Measurements from ENCODE around the gene RTCA.

RTCA gene

DNA sequence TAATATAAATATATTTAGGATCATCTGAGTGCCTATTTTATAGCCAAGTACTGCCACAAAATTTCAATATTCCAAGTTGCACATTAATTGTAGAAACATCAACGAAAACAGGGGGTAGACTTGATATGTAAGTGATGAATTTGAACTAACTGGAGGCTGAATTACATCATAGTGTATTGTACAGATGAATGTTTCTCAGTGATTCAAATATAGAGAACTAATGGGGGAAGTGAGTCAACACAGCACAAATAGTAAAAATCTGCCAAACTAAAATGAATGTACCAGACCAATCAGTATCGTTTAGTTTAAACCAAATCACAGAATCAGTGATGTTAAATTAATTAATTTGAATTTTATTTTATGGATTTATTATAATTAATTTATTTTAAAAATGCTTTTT, 42.8 kb downstream of the RTCA start:
- no peak overlapping the region for H3K4me3 ChIP-seq (ENCODE audit: low read depth, low read length)
- TF ChIP-seq, protein P1, sequence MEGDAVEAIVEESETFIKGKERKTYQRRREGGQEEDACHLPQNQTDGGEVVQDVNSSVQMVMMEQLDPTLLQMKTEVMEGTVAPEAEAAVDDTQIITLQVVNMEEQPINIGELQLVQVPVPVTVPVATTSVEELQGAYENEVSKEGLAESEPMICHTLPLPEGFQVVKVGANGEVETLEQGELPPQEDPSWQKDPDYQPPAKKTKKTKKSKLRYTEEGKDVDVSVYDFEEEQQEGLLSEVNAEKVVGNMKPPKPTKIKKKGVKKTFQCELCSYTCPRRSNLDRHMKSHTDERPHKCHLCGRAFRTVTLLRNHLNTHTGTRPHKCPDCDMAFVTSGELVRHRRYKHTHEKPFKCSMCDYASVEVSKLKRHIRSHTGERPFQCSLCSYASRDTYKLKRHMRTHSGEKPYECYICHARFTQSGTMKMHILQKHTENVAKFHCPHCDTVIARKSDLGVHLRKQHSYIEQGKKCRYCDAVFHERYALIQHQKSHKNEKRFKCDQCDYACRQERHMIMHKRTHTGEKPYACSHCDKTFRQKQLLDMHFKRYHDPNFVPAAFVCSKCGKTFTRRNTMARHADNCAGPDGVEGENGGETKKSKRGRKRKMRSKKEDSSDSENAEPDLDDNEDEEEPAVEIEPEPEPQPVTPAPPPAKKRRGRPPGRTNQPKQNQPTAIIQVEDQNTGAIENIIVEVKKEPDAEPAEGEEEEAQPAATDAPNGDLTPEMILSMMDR (IDR thresholded peaks at IDR 0.05; ENCODE audit: low read depth, low read length) = no peak

DNA sequence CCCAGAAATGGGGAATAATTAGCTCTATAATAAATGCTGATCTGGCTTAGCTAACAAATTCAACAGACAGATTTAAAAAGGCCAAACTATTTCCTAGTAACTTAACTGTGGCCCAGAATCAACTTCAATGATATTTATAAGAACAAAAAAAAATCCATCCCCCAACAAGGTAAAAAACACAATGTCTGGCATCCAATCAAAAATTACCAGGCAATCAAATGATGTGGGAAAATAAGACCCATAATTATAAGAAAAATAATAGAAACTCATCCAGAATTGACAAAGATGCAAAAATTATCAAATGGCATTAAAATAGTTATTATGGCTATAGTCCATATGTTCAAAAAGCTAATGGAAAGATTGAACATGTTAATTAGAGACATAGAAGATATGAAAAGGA, 43.8 kb downstream of the RTCA start:
- no peak overlapping the region for H3K4me3 ChIP-seq (ENCODE audit: low read depth, low read length)
- TF ChIP-seq, protein P1 (IDR thresholded peaks at IDR 0.05; ENCODE audit: low read depth, low read length) = no peak

DNA sequence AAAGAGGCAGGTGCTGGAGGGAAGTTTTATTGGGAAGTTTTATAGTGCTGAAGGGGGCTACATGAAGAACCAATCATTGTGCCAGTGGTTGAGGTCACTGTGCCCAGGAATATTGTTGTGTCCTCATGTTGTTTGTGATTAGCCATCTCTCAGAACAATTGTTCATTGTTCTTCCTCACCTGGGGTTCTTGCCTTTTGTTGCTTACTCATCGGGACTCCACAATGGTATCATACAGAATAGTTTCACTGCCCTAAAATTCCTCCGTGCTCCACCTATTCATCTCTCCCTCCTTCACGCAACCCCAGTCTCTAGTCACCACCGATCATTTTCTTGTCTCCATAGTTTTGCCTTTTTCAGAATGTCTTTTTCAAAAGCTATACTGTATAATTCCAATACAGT, 47.4 kb downstream of the RTCA start:
- no peak overlapping the region for H3K4me3 ChIP-seq (ENCODE audit: low read depth, low read length)
- TF ChIP-seq, protein P1 (IDR thresholded peaks at IDR 0.05; ENCODE audit: low read depth, low read length) = no peak

DNA sequence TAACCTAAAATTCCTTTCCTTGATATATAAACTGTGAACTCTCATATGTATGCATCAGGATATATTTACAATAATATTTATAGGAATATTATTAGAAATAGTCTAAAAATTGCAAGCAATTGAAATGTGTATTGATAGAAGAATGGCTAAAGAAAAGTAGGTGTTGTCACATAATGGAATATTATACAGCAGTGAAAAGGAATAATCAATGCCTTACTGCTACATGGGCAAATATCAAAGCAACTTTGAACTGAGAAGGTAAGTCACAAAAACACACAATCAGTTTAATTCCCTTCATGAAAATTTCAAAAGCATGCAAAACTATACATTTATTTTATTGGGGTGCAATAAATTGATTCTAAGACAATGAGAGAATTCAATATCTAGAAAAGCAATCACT, 50.6 kb downstream of the RTCA start:
- H3K4me3 ChIP-seq (ENCODE audit: low read depth, low read length) = no peak overlapping the region
- TF ChIP-seq, protein P1 (IDR thresholded peaks at IDR 0.05; ENCODE audit: low read depth, low read length) = no peak

DNA sequence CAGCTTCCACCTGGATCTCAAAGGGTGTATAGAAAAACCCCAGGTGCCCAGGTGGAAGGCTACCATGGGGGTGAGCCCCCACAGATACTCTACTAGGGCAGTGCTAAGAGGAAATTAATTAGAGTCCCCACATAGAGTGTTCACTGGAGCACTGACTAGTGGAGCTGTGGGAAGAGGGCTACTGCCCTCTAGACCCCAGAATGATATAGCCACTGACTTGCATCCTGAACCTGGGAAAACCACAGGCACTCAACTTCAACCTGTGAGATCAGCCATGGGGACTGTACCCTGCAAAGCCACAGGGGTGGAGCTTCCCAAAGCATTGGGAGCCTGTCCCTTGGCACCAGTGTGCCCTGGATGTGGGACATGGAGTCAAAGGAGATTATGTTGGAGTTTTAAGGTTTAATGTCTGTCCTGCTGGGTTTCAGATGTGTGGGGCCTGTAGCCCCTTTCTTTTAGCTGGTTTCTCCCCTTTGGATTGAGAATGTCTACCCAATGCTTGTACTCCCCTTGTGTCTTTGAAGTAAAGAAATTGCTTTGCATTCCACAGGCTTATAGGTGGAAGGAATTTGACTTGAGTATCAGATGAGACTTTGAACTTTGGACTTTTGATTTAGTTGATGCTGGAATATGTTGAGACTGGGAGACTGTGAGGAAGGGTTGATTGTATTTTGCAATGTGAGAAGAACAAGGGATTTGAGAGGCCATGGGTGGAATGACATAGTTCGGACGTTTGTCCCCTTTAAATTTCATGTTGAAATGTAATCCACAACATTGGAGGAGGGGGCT, 54.5 kb downstream of the RTCA start:
- H3K4me3 ChIP-seq (ENCODE audit: low read depth, low read length) = no peak overlapping the region
- TF ChIP-seq, protein P1 (IDR thresholded peaks at IDR 0.05; ENCODE audit: low read depth, low read length) = no peak

DNA sequence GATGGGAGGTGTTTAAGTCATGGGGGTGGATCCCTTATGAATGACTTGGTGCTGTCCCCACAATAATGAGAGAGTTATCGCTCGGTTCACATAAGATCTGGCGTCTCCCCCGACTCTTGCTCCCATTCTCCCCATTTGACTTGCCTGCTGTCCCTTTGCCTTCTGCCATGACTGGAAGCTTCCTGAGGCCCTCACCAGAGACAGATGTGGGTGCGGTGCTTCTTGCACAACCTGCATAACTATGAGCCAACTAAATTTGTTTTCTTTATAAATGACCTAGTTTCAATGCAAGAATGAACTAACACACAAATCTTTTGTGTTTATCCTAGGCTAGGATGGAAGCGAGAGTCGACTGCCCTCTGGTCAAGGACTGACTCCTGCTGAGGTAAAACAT, 55.1 kb downstream of the RTCA start:
- H3K4me3 ChIP-seq (ENCODE audit: low read depth, low read length) = no peak overlapping the region
- TF ChIP-seq, protein P1 (IDR thresholded peaks at IDR 0.05; ENCODE audit: low read depth, low read length) = no peak

DNA sequence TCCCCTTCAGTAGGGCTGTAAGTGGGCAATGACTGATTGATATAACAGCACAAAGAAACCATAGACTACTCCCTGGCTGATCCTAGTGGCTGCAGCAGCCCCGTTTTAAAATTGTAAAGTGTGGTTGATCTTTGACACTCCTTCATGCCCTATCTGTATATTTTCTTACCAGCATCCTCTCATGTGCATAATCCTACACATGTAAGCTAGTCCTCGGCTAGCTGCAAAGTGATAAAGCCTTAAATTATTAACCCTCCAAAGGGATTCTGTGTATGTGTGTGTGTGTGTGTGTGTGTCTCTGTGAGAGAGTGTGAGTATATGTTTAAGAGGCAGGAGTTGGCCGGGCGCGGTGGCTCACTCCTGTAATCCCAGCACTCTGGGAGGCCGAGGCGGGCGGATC, 55.5 kb downstream of the RTCA start:
- TF ChIP-seq, protein P1 (IDR thresholded peaks at IDR 0.05; ENCODE audit: low read depth, low read length) = no peak

More for the DNA sequence above, 55.5 kb downstream of the RTCA start:
- H3K4me3 ChIP-seq (ENCODE audit: low read depth, low read length) = no peak overlapping the region

Data from WI38 (cell line).